Activated CD4-positive, alpha-beta T cell treated with anti-CD3 and anti-CD28 coated beads, Interleukin-2, amount 50 U/mL, for 24 hours (primary cell): Measurements from ENCODE around the gene GIMAP4.
"Not testable (repeated sequence)": the region's sequence is repeated elsewhere in the genome, so short reads cannot be mapped to it uniquely, and the experiment has no call there.

Experiments
- DNase-seq, 2 donors: peaks; one replicate each; pipeline ENCODE4 v3.0.0-alpha.2; 2020; ENCODE audit warnings: low read depth in 1 of 2, low spot score in 1 of 2

GIMAP4 gene

GRCh38 chr7:150567169-150567568 is at the start of gene GIMAP4:
Gene GIMAP4 (plus strand): TSS chr7:150567390. CDS start chr7:150569902, 2,512 bp downstream.
- no peak for DNase-seq

GRCh38 chr7:150519310-150519709 is 47.9 kb upstream of the GIMAP4 start:
- no peak for DNase-seq

- no peak for DNase-seq
Measured at GRCh38 chr7:150520145-150520544, 47.0 kb upstream of the GIMAP4 start.

GRCh38 chr7:150522931-150523330 is 44.3 kb upstream of the GIMAP4 start:
- DNase-seq: not testable (repeated sequence)

GRCh38 chr7:150524018-150524417 is 43.2 kb upstream of the GIMAP4 start:
- DNase-seq: no peak

GRCh38 chr7:150531704-150532103 is 35.5 kb upstream of the GIMAP4 start:
- no peak for DNase-seq

GRCh38 chr7:150538259-150538658 is 28.9 kb upstream of the GIMAP4 start:
- DNase-seq: no peak

- DNase-seq: no peak
Measured at GRCh38 chr7:150553163-150553562, 14.0 kb upstream of the GIMAP4 start.

GRCh38 chr7:150556521-150557138 is 10.6 kb upstream of the GIMAP4 start:
- DNase-seq: no peak

GRCh38 chr7:150560486-150560885 is 6.7 kb upstream of the GIMAP4 start:
- DNase-seq: no peak

- DNase-seq: no peak
Measured at GRCh38 chr7:150562919-150563318, 4.3 kb upstream of the GIMAP4 start.

- DNase-seq: no peak
Measured at GRCh38 chr7:150564006-150564405, 3.2 kb upstream of the GIMAP4 start.

GRCh38 chr7:150564566-150564965 is 2.6 kb upstream of the GIMAP4 start:
- no peak for DNase-seq

GRCh38 chr7:150565239-150565638 is 2.0 kb upstream of the GIMAP4 start:
- DNase-seq: no peak

GRCh38 chr7:150566123-150566522 is 1.1 kb upstream of the GIMAP4 start:
- DNase-seq: no peak

GRCh38 chr7:150566572-150566971 is 618 bp upstream of the GIMAP4 start:
- no peak for DNase-seq

- DNase-seq: no peak
Measured at GRCh38 chr7:150567871-150568301, 696 bp downstream of the GIMAP4 start.

GRCh38 chr7:150568714-150569113 is 1.5 kb downstream of the GIMAP4 start:
- DNase-seq: no peak

GRCh38 chr7:150569245-150569955 is 2.2 kb downstream of the GIMAP4 start:
- DNase-seq: no peak

GRCh38 chr7:150570556-150571465 is 3.6 kb downstream of the GIMAP4 start:
- DNase-seq: no peak

GRCh38 chr7:150572496-150572895 is 5.3 kb downstream of the GIMAP4 start:
- DNase-seq: no peak
